ENCODE data around the gene TRAPPC3.

Gene TRAPPC3

GRCh38 chr1:36096500-36097432, 52.5 kb downstream of the TRAPPC3 start:
- H3K4me1 Mint-ChIP-seq (ENCODE audit: low read depth): peaks cover 2% of the 10 kb centered on the region
- H3K36me3 Mint-ChIP-seq (ENCODE audit: low read depth): peaks cover 13% of the 10 kb centered on the region
- H3K27me3 Mint-ChIP-seq (ENCODE audit: low read depth): no peaks in the 10 kb centered on the region
- no peak overlapping the region for H3K4me3 Mint-ChIP-seq
- H3K9me3 Mint-ChIP-seq: no peaks in the 10 kb centered on the region
- H3K27ac Mint-ChIP-seq: no peak overlapping the region

GRCh38 chr1:36095760-36096405, 53.4 kb downstream of the TRAPPC3 start:
- no peak overlapping the region for H3K27ac Mint-ChIP-seq
- H3K9me3 Mint-ChIP-seq: no peaks in the 10 kb centered on the region
- H3K4me3 Mint-ChIP-seq: no peak overlapping the region
- H3K27me3 Mint-ChIP-seq (ENCODE audit: low read depth): no peaks in the 10 kb centered on the region
- peaks cover 17% of the 10 kb centered on the region for H3K36me3 Mint-ChIP-seq (ENCODE audit: low read depth)
- peaks cover 4% of the 10 kb centered on the region for H3K4me1 Mint-ChIP-seq (ENCODE audit: low read depth)

GRCh38 chr1:36094621-36095061, 54.6 kb downstream of the TRAPPC3 start:
- H3K4me1 Mint-ChIP-seq (ENCODE audit: low read depth): peaks cover 9% of the 10 kb centered on the region

GRCh38 chr1:36093929-36094328, 55.4 kb downstream of the TRAPPC3 start:
- H3K27ac Mint-ChIP-seq: no peak overlapping the region
- peaks cover 20% of the 10 kb centered on the region for H3K36me3 Mint-ChIP-seq (ENCODE audit: low read depth)
- H3K27me3 Mint-ChIP-seq (ENCODE audit: low read depth): no peaks in the 10 kb centered on the region
- H3K4me3 Mint-ChIP-seq: no peak overlapping the region
- peaks cover 13% of the 10 kb centered on the region for H3K4me1 Mint-ChIP-seq (ENCODE audit: low read depth)
- no peaks in the 10 kb centered on the region for H3K9me3 Mint-ChIP-seq

More at GRCh38 chr1:36094621-36095061, 54.6 kb downstream of the TRAPPC3 start:
- H3K27ac Mint-ChIP-seq: no peak overlapping the region
- H3K9me3 Mint-ChIP-seq: no peaks in the 10 kb centered on the region
- H3K27me3 Mint-ChIP-seq (ENCODE audit: low read depth): no peaks in the 10 kb centered on the region
- no peak overlapping the region for H3K4me3 Mint-ChIP-seq
- peaks cover 18% of the 10 kb centered on the region for H3K36me3 Mint-ChIP-seq (ENCODE audit: low read depth)

GRCh38 chr1:36093226-36093625, 56.1 kb downstream of the TRAPPC3 start:
- peaks cover 14% of the 10 kb centered on the region for H3K4me1 Mint-ChIP-seq (ENCODE audit: low read depth)
- no peak overlapping the region for H3K4me3 Mint-ChIP-seq
- H3K27ac Mint-ChIP-seq: no peak overlapping the region
- H3K9me3 Mint-ChIP-seq: no peaks in the 10 kb centered on the region
- H3K27me3 Mint-ChIP-seq (ENCODE audit: low read depth): no peaks in the 10 kb centered on the region
- peaks cover 20% of the 10 kb centered on the region for H3K36me3 Mint-ChIP-seq (ENCODE audit: low read depth)

GRCh38 chr1:36092798-36093185, 56.5 kb downstream of the TRAPPC3 start:
- no peak overlapping the region for H3K27ac Mint-ChIP-seq
- H3K27me3 Mint-ChIP-seq (ENCODE audit: low read depth): no peaks in the 10 kb centered on the region
- H3K9me3 Mint-ChIP-seq: no peaks in the 10 kb centered on the region
- peaks cover 20% of the 10 kb centered on the region for H3K36me3 Mint-ChIP-seq (ENCODE audit: low read depth)
- H3K4me1 Mint-ChIP-seq (ENCODE audit: low read depth): peaks cover 15% of the 10 kb centered on the region
- H3K4me3 Mint-ChIP-seq: no peak overlapping the region

- peaks cover 20% of the 10 kb centered on the region for H3K36me3 Mint-ChIP-seq (ENCODE audit: low read depth)
- H3K27me3 Mint-ChIP-seq (ENCODE audit: low read depth): no peaks in the 10 kb centered on the region
- H3K4me1 Mint-ChIP-seq (ENCODE audit: low read depth): peaks cover 15% of the 10 kb centered on the region
- H3K27ac Mint-ChIP-seq: no peak overlapping the region
- no peak overlapping the region for H3K4me3 Mint-ChIP-seq
- no peaks in the 10 kb centered on the region for H3K9me3 Mint-ChIP-seq
Measured at GRCh38 chr1:36092166-36092797, 57.0 kb downstream of the TRAPPC3 start.

- H3K27me3 Mint-ChIP-seq (ENCODE audit: low read depth): no peaks in the 10 kb centered on the region
- peaks cover 20% of the 10 kb centered on the region for H3K36me3 Mint-ChIP-seq (ENCODE audit: low read depth)
- no peaks in the 10 kb centered on the region for H3K9me3 Mint-ChIP-seq
- H3K27ac Mint-ChIP-seq: peak overlapping the region; percentile 63
- peaks cover 15% of the 10 kb centered on the region for H3K4me1 Mint-ChIP-seq (ENCODE audit: low read depth)
- H3K4me3 Mint-ChIP-seq: no peak overlapping the region
Measured at GRCh38 chr1:36091698-36092097, 57.6 kb downstream of the TRAPPC3 start.

- H3K27me3 Mint-ChIP-seq (ENCODE audit: low read depth): no peaks in the 10 kb centered on the region
- H3K36me3 Mint-ChIP-seq (ENCODE audit: low read depth): peaks cover 20% of the 10 kb centered on the region
- no peak overlapping the region for H3K4me3 Mint-ChIP-seq
- no peaks in the 10 kb centered on the region for H3K9me3 Mint-ChIP-seq
- peaks cover 15% of the 10 kb centered on the region for H3K4me1 Mint-ChIP-seq (ENCODE audit: low read depth)
- no peak overlapping the region for H3K27ac Mint-ChIP-seq
Measured at GRCh38 chr1:36091141-36091540, 58.1 kb downstream of the TRAPPC3 start.

- Mint-ChIP-seq H3K4me1 (ENCODE audit: low read depth) (peaks cover 15% of the 10 kb centered on the region), H3K4me3 (peak overlapping the region; percentile 94), H3K27me3 (ENCODE audit: low read depth) (peaks cover 6% of the 10 kb centered on the region), H3K27ac (peak overlapping the region; percentile 91), H3K36me3 (ENCODE audit: low read depth) (peaks cover 20% of the 10 kb centered on the region), H3K9me3 (no peaks in the 10 kb centered on the region)
Measured at GRCh38 chr1:36089393-36090121, 59.7 kb downstream of the TRAPPC3 start.

- Mint-ChIP-seq H3K4me3 (peak within 1 kb of the TSS; percentile 94), H3K27me3 (ENCODE audit: low read depth) (peaks cover 9% of the 10 kb centered on the region), H3K27ac (peak within 1 kb of the TSS; percentile 91), H3K36me3 (ENCODE audit: low read depth) (peaks cover 20% of the 10 kb centered on the region), H3K9me3 (no peaks in the 10 kb centered on the region), H3K4me1 (ENCODE audit: low read depth) (peaks cover 15% of the 10 kb centered on the region)
Measured at GRCh38 chr1:36088577-36089392, 60.5 kb downstream of the TRAPPC3 start, which contains the start of gene ADPRS. Gene ADPRS (plus strand): TSS chr1:36088892. CDS start chr1:36088905, 13 bp downstream.

- peaks cover 17% of the 10 kb centered on the region for H3K36me3 Mint-ChIP-seq (ENCODE audit: low read depth)
- peak overlapping the region; percentile 94 for H3K4me3 Mint-ChIP-seq
- H3K27ac Mint-ChIP-seq: peak overlapping the region; percentile 31
- H3K9me3 Mint-ChIP-seq: no peaks in the 10 kb centered on the region
- peaks cover 15% of the 10 kb centered on the region for H3K4me1 Mint-ChIP-seq (ENCODE audit: low read depth)
- peaks cover 12% of the 10 kb centered on the region for H3K27me3 Mint-ChIP-seq (ENCODE audit: low read depth)
Measured at GRCh38 chr1:36088265-36088576, 61.1 kb downstream of the TRAPPC3 start.

GRCh38 chr1:36087233-36088123, 61.8 kb downstream of the TRAPPC3 start:
- peak overlapping the region; percentile 74 for H3K27ac Mint-ChIP-seq
- H3K4me3 Mint-ChIP-seq: peak overlapping the region; percentile 47
- peaks cover 12% of the 10 kb centered on the region for H3K36me3 Mint-ChIP-seq (ENCODE audit: low read depth)
- H3K27me3 Mint-ChIP-seq (ENCODE audit: low read depth): peaks cover 16% of the 10 kb centered on the region
- no peaks in the 10 kb centered on the region for H3K9me3 Mint-ChIP-seq
- H3K4me1 Mint-ChIP-seq (ENCODE audit: low read depth): peaks cover 15% of the 10 kb centered on the region

Measured in T-helper 1 cell treated with Interleukin-12 subunit alpha and Interleukin-12 subunit beta and Interleukin-4 antibody, amounts not matched to agents 30 μg/mL and 1 μg/mL, for 36 hours (primary cell).